AG04449 (cell line): ENCODE results near the gene SOBP.
A peak's percentile ranks its signal among the peaks of the same experiment; 100 is the strongest.

ENCODE experiments used
- CTCF ChIA-PET: fragments of 350-600 bp; formaldehyde crosslinking; extraction: SDS; loops from one replicate; lab custom pipeline; 2021; ENCODE audit warnings: antibody characterized with exemption; lab: Yijun Ruan, JAX
- POLR2A ChIA-PET: fragments of 400-600, 350-600 bp; formaldehyde crosslinking; extraction: SDS; loops from one replicate; lab custom pipeline; 2020; ENCODE audit warnings: antibody characterized with exemption, inconsistent platforms; lab: Yijun Ruan, JAX
- DNase-seq: peaks from one replicate; pipeline ENCODE4 v3.0.0-alpha.2; 2010; ENCODE audit warnings: low read depth, low spot score
- H3K4me3 ChIP-seq: 2 replicates; pipeline ENCODE4 v1.5.1; 2011; ENCODE audit warnings: low read depth, mild to moderate bottlenecking, control low read depth, low read length
- CTCF ChIP-seq: IDR thresholded peaks from one replicate; pipeline ENCODE4 v1.5.1; 2011; ENCODE audit warnings: mild to moderate bottlenecking, moderate library complexity, low read length, control low read depth, inconsistent platforms; ENCODE audit not compliant: insufficient read depth; ENCODE audit errors: missing control alignments

Gene SOBP

GRCh38 chr6:107485157-107485556 is 4.8 kb upstream of the SOBP start:
- no peak for TF ChIP-seq CTCF
- no peak overlapping the region for H3K4me3 ChIP-seq
- ChIA-PET POLR2A (interaction anchor here (0.5 kb wide), 1 partner anchor 23 kb away, joined by 3 read pairs; no protein-coding TSS in a partner anchor), CTCF (no interaction called here)
- DNase-seq: no peak

DNA sequence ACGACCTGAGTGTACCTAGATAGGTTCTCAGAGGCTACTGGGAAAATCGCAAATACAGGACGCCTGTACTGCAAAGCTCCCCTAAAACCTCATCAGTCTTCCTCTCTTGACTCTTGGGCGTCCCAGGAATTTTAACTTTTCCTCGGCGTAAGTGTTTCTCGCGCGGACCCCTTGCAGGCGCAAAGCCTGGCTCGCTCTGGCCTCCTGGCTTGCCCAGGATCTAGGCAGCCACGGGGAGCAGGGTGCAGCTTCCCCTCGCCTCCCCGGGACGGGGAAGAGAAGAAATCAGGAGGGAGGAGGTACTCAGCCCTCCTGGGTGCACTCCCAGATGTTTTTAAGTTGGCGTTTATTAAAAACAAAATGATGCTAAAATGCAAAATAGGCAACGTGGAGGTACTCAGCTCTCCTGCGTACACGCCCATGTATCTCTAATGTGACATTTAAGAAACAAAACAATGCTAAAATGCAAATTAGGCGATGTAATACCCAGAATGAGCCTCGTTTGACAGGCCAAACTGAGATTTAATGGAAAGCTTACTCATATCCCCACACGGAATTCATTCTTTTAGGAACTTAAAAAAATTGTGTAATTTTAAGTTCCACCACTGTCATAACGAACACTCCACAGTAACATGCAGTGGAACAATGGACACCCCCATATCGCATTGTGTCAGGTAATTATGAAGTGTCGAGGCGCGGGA is 1.6 kb upstream of the SOBP start:
- CTCF ChIA-PET: interaction anchor here (1.4 to 2.5 kb wide), 2 partner anchors 170 to 216 kb away, joined by 3 to 7 read pairs; no protein-coding TSS in a partner anchor
- H3K4me3 ChIP-seq: peak overlapping the region; percentile 63
- no peak for TF ChIP-seq CTCF
- no peak for DNase-seq
- POLR2A ChIA-PET: no interaction called here

DNA sequence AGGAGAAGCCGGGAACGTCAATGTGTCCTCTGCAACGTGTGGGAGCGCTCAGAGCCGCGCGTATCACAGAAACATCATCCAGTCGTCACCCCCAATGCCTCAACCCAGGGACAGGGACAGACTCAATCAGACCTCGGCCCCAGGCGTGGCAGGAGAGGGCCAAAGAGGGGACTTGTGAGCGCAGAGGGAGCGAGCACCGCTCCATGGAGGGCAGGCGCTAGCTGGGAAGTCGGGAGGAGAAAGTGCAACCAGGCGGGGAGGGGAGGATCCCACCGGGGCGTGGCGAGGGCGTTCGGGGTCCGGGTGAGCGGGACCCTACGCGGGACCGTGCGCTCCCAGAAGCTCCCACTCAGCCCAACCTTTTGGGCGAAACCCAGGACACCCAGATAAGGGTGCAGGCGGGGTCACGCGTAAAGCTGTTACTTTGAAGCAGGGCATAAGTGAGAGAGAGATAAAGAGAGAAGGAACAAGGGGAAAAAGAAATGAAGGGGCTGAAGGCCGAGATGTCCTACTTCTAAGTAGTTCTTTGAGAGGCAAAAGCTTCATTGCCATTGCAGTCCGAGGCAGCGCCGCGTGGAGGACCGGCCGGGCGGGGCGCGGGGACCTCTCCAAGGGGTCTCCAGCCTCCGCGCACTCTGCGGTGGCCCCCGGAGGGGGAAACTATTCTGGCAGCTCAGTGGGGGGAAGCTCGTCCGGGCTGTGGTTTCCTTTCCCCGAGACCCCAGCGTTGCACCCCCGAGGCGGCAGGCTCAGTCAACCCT is 862 bp upstream of the SOBP start:
- CTCF ChIA-PET: interaction anchor here (1.4 to 2.2 kb wide), 2 partner anchors 171 to 215 kb away, joined by 3 to 8 read pairs; no protein-coding TSS in a partner anchor
- peak overlapping the region; percentile 63 for H3K4me3 ChIP-seq
- DNase-seq: no peak
- POLR2A ChIA-PET: no interaction called here
- no peak for TF ChIP-seq CTCF

- H3K4me3 ChIP-seq: peak overlapping the region; percentile 63
- ChIA-PET CTCF (interaction anchor here (1.2 to 2.2 kb wide), 3 partner anchors 14 to 172 kb away, joined by 3 to 8 read pairs (median 3); no protein-coding TSS in a partner anchor), POLR2A (interaction anchor here (1.0 kb wide), 1 partner anchor 31 kb away, joined by 3 read pairs; the partner anchor contains the start of gene PDSS2)
- no peak for DNase-seq
- TF ChIP-seq CTCF: no peak
Measured at GRCh38 chr6:107490566-107491137, 735 bp downstream of the SOBP start.

- H3K4me3 ChIP-seq: peak overlapping the region; percentile 63
- no peak for DNase-seq
- POLR2A ChIA-PET: no interaction called here
- TF ChIP-seq CTCF: no peak
- CTCF ChIA-PET: interaction anchor here (1.2 to 2.2 kb wide), 3 partner anchors 14 to 173 kb away, joined by 3 to 8 read pairs (median 3); no protein-coding TSS in a partner anchor
Measured at GRCh38 chr6:107491138-107491609, 1.3 kb downstream of the SOBP start.
